Measurements from ENCODE around the gene DUSP7.

DNA sequence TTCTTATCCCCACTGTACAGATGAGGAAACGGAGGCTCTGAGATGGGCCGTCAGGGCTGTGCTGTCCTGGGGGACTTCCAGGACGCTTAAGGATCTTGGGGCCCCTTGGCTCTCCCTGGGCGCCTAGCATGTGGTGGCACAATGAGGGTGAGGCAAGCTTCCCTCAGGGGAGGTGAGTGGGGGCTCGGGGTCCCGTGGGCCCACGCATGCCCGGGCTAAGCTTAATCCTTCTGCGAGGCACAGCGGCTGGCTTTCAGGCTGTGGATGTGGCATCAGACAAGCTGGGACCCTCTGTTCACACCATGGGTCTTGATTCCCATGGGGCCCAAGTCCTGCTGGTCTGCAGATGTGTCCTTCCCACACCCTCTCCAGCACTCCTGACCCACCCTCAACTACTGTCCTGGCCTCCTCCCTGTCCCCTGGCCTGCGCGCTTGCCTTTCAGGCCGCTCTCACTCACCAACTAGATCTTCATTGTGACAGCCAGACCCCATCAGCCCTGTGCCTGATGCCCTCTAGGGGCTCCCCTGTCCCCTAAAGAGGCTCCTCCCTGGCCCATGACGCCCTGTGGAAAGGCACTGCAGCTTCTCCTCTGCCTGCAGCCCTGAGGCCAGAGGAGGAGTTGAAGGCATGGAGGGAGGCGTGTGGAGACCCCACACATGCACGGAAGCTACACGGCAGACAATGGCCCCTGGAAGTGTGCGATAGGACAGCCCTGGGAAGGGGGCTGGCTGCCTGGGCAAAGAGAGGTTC, 11.3 kb downstream of the DUSP7 start:
- no peak for TF ChIP-seq SUZ12 (IDR thresholded peaks at IDR 0.05)
- no peak for TF ChIP-seq ZNF384 (IDR thresholded peaks at IDR 0.05)
- TF ChIP-seq TARDBP (IDR thresholded peaks at IDR 0.05), result no peak
